ENCODE results near the gene AHNAK2.

The AHNAK2 gene

DNA sequence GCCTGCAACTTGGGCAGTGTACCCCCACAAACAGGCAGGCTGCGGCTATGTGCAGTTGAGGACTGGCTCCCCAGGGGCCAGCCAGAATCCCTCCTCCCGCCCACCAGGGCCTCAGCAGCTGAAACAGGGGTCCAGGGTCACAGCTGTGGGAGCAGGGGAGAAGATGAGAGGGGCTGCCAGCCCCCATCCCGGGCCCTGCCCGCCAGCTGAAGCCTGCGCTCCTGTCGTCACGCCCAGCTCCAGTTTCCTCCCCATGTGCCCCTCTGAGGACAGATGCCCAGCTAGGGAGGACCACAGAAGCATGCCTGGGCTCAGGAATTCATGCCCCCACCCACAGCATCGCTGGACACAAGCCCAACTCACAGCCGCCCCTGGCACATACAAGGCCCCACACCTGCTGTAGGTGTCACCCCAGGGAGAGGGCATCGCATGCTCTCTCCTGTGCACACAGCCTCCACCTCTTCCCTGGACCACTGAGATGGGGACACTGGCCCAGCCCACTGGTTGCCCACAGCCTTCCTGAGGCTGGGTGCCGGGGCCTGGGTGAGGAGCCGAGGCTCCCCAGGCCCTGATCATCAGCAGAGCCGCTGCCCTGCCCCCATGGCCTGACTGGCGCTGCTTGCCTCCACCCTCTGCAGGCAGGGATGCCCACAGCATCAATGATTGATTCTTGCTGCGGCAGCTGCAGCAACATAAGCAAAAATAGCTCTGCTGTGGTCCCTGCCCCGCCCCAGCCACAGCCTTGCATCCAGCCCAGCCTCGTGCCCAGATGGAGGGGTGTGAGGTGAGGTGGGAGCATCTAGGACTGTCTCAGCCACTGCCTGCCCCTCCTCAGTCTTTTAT is 3.7 kb upstream of the AHNAK2 start:
- in situ Hi-C loops (cut with MboI; ENCODE audit: low pct_unique_long_range_greater_than_20kb, low sequenced_read_pairs, unreplicated experiment), result loop anchor here (5.0 kb wide), 1 partner anchor 60 kb away; no protein-coding TSS in a partner anchor
- no peak for DNase-seq (ENCODE audit: low spot score)
- TF ChIP-seq, protein P1, sequence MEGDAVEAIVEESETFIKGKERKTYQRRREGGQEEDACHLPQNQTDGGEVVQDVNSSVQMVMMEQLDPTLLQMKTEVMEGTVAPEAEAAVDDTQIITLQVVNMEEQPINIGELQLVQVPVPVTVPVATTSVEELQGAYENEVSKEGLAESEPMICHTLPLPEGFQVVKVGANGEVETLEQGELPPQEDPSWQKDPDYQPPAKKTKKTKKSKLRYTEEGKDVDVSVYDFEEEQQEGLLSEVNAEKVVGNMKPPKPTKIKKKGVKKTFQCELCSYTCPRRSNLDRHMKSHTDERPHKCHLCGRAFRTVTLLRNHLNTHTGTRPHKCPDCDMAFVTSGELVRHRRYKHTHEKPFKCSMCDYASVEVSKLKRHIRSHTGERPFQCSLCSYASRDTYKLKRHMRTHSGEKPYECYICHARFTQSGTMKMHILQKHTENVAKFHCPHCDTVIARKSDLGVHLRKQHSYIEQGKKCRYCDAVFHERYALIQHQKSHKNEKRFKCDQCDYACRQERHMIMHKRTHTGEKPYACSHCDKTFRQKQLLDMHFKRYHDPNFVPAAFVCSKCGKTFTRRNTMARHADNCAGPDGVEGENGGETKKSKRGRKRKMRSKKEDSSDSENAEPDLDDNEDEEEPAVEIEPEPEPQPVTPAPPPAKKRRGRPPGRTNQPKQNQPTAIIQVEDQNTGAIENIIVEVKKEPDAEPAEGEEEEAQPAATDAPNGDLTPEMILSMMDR (IDR thresholded peaks at IDR 0.05; ENCODE audit: extremely low read depth, insufficient read depth, missing control alignments), result no peak

DNA sequence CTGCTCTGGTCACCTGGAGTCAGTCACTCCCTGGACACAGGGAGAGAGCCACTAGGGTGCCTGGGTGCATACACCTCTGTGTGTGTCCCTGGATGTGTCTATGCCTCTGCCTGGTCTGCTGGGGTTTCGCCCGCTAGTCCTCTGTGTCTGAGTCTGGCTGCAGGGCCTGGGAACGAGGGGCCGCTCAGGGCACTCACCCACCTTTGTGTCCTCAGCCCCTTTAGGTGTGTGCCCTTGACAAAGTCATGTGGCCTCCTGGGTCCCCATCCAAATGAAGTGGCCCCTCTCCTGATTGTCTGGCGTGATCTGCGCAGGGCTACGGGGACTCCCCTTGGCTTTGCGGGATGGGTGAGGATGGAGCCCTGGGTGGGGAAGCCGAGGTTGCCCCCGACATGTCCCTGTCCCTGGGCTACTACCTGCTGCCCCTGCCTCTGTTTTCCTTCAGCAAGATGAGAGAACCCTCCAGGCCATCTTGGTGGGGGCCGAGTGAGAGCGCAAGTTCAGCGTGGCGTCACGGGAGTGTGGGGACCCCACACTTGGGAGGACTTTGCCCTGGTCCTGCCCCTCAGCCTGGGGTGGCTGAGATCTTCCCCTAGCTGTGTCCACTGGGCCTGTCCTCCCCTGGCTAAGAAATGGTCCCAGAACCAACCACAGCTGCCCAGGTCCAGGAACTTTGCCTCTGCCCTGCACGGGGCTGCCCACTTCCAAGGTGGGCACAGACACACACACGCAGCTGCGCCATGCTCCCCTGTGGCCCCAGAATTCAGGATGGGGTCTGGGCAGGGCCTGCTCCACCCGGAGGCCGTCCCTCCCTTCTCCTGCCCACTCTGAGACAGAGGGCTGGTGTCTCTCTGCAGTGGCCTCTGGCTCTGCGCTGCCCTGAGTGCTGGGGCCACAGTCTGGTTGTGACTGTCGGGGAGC is 2.7 kb upstream of the AHNAK2 start:
- DNase-seq (ENCODE audit: low spot score), result no peak
- in situ Hi-C loops (cut with MboI; ENCODE audit: low pct_unique_long_range_greater_than_20kb, low sequenced_read_pairs, unreplicated experiment), result loop anchor here (5.0 kb wide), 1 partner anchor 61 kb away; no protein-coding TSS in a partner anchor
- TF ChIP-seq, protein P1 (IDR thresholded peaks at IDR 0.05; ENCODE audit: extremely low read depth, insufficient read depth, missing control alignments), result no peak

DNA sequence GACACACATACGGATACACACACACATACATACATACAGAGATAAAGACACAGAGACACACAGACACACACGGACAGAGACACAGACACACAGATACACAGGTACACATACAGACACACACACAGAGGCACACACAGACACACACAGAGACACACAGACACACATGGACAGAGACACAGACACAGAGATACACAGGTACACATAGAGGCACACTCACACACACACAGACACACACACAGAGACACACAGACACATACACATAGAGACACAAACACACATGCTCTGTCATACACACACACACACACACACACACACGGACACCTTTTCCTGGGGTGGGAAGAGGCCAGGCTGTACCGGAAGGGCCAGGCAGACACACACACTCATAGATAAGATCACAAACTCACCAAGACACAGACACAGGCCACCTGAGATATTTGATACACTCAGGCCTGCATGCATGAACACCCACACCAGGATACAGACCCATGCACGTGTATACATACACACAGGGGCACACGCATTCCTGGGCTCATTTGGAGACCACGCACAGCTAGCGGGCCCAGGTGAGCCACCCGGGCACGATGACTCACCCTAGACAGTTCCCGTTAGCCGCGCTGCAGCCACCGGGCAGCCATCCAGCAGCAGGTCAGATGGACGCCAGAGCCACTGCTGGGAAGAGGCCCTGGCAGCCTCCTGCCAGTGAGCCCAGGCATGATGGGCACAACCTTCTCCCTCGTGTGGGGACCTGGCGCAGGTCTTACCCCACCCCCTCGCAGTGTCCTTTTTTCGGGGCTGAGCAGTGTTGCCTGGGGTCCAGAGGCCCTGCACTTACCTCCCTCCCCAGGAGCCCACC is 1.8 kb upstream of the AHNAK2 start:
- no peak for DNase-seq (ENCODE audit: low spot score)
- TF ChIP-seq, protein P1 (IDR thresholded peaks at IDR 0.05; ENCODE audit: extremely low read depth, insufficient read depth, missing control alignments), result no peak
- in situ Hi-C loops (cut with MboI; ENCODE audit: low pct_unique_long_range_greater_than_20kb, low sequenced_read_pairs, unreplicated experiment), result loop anchor here (5.0 kb wide), 1 partner anchor 62 kb away; no protein-coding TSS in a partner anchor

DNA sequence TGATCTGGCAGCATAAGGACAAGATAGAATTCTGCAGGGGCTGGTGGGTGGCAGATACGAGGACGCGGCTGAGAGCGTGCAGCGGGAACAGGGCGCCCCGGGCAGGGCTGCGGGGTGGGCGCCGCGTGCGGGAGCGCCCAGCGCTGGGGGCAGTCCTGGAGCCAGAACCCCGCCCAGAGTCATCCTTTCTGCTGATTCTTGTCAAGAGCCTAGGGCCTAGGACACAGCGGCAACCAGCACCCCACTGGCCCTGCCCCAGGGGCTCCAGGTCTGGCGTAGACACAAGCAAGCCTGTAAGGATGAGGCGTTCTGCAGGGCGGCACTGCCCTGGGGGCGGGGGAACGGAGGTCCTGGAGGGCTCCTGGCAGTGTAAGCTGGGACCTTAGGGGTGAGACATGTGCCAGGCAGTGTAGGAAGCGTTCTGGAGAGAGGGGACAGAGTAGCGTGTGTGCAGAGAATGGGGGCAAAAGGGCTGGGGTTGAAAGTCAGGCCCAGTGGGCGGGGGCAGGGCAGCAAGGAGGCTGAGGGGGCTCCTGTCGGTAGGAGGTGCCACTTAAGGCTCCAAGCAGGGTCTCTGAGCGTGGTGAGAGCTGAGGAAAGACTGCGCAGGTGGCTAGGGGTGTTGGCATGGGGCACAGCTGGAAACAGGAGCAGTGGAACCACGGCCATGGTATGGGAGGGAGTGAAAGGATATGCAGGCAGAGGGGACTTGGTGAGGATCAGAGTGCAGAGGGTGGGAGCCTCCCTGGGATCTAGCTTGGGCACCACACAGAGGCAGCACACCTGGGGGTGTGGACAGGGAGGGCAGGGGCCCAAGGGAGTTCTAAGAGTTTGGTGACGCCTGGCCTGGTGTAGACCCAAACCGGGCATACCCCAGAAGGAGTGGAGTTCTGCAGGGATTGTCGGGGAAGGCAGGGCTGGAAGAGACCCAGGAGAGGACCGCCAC is 845 bp upstream of the AHNAK2 start:
- TF ChIP-seq, protein P1 (IDR thresholded peaks at IDR 0.05; ENCODE audit: extremely low read depth, insufficient read depth, missing control alignments), result no peak
- in situ Hi-C loops (cut with MboI; ENCODE audit: low pct_unique_long_range_greater_than_20kb, low sequenced_read_pairs, unreplicated experiment), result no loop called here
- no peak for DNase-seq (ENCODE audit: low spot score)

DNA sequence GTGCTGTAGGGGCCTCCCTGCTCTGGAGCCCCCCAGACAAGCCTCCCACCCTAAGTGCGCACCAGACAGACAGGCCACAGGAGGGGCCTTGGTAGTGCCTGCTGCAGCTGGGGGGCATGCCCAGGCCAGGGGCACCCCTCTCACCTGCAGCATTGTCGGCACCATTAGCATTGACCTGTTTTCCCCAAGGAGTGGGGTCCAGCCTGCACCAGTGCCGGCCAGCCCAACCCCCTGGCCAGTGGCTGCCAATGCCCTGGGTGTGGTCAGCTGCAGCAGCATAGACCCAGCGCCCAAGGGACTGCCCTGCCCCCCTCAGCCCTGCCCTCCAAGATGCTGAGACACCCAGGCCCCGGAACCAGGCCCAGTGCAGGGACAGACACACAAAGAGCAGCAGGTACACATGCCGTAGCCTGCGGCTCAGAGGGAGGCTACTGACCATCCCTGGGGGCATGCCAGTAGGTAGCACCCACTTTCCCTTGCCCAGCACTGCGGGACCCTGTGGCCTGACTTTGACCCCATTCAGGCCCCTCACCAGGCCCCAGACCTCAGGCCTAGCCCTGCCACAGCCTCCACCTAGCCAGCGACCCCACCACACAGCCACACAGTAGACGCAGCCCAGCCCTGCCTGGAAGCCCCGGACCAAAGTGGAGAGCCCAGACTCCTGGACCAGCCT is 1.0 kb downstream of the AHNAK2 start:
- TF ChIP-seq, protein P1 (IDR thresholded peaks at IDR 0.05; ENCODE audit: extremely low read depth, insufficient read depth, missing control alignments), result no peak
- in situ Hi-C loops (cut with MboI; ENCODE audit: low pct_unique_long_range_greater_than_20kb, low sequenced_read_pairs, unreplicated experiment), result no loop called here
- DNase-seq (ENCODE audit: low spot score), result no peak

All from GM13977 (cell line).